GM23338 (cell line): ENCODE measurements around the gene TUG1. TPM values are rescaled to one million over a fixed set of nuclear protein-coding genes. Genes with fewer than 3 reads are reported as not detected.

Experiments used
- EZH2phosphoT487 ChIP-seq: fragments of 200-600 bp; sonication (generic); IDR thresholded peaks from one replicate; pipeline ENCODE4 v1.8.1; 2018; ENCODE audit warnings: antibody characterized with exemption; ENCODE audit not compliant: unreplicated experiment
- POLR2AphosphoS5 ChIP-seq: IDR thresholded peaks from 2 replicates; pipeline ENCODE4 v1.6.1; 2016; ENCODE audit warnings: antibody characterized with exemption, low read depth
- STAT1 ChIP-seq: IDR thresholded peaks from one replicate; pipeline ENCODE4 v1.6.1; 2016; ENCODE audit warnings: antibody characterized with exemption; ENCODE audit not compliant: unreplicated experiment
- polyA plus RNA-seq: library from polyadenylated mRNA; unstranded; fragments of >200 nt; fragmentation: Nextera tagmentation; extraction: Ambion mirVana; gene quantifications from 2 replicates; pipeline ENCODE4 v1.2.1, GENCODE V29; 2016
- total RNA-seq: library from RNA; depleted of rRNA; stranded (reverse); fragments of >200 nt; shearing (Covaris generic); gene quantifications from 2 replicates; pipeline ENCODE4 v1.2.3, GENCODE V29; 2014
- TF ChIP-seq, protein P1 (sequence below): fragments of 250-450 bp; sonication (Bioruptor Pico); IDR thresholded peaks from 2 replicates; pipeline ENCODE4 v1.5.0; 2020; ENCODE audit warnings: mild to moderate bottlenecking, moderate library complexity
- TF ChIP-seq, protein P2 (sequence below): IDR thresholded peaks from one replicate; pipeline ENCODE4 v1.6.1; 2018; ENCODE audit warnings: antibody characterized with exemption; ENCODE audit not compliant: unreplicated experiment
- TF ChIP-seq, protein P3 (sequence below): IDR thresholded peaks from 2 replicates; pipeline ENCODE4 v1.6.1; 2016; ENCODE audit warnings: antibody characterized with exemption
- TF ChIP-seq, protein P4 (sequence below), 2 experiments: fragments of 200-600 bp in 1 of 2; sonication (generic) in 1 of 2; conservative IDR thresholded peaks; 2 replicates each; pipeline versions ENCODE4 v1.5.1 to v1.6.1; 2016 to 2017; ENCODE audit warnings: antibody characterized with exemption in 2 of 2, low read depth in 2 of 2, mild to moderate bottlenecking in 2 of 2, moderate library complexity in 1 of 2

Gene TUG1
- total and polyA plus RNA-seq, 2 experiments from 2014 or later = 58.3 to 125 TPM

DNA sequence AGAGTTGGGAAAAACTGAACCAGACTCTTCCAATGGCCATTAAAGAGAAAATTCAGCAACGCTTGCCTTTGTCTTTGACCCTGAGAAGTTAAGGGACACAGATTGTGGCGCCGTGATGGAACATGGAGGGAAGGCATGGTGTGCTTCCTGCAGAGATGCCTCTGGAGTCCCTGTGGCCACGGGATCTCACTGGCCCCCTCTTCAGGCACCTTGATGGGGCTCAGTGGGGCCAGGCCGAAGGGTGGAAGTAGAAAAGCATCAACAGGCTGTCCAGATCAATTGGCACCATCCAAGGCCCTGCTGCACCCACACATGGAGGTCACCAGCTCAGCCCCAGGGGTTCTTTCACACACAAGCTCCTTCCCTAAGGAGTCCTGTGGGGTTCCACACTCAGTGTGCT, 43.4 kb upstream of the TUG1 start (continued):
- TF ChIP-seq, protein P1, sequence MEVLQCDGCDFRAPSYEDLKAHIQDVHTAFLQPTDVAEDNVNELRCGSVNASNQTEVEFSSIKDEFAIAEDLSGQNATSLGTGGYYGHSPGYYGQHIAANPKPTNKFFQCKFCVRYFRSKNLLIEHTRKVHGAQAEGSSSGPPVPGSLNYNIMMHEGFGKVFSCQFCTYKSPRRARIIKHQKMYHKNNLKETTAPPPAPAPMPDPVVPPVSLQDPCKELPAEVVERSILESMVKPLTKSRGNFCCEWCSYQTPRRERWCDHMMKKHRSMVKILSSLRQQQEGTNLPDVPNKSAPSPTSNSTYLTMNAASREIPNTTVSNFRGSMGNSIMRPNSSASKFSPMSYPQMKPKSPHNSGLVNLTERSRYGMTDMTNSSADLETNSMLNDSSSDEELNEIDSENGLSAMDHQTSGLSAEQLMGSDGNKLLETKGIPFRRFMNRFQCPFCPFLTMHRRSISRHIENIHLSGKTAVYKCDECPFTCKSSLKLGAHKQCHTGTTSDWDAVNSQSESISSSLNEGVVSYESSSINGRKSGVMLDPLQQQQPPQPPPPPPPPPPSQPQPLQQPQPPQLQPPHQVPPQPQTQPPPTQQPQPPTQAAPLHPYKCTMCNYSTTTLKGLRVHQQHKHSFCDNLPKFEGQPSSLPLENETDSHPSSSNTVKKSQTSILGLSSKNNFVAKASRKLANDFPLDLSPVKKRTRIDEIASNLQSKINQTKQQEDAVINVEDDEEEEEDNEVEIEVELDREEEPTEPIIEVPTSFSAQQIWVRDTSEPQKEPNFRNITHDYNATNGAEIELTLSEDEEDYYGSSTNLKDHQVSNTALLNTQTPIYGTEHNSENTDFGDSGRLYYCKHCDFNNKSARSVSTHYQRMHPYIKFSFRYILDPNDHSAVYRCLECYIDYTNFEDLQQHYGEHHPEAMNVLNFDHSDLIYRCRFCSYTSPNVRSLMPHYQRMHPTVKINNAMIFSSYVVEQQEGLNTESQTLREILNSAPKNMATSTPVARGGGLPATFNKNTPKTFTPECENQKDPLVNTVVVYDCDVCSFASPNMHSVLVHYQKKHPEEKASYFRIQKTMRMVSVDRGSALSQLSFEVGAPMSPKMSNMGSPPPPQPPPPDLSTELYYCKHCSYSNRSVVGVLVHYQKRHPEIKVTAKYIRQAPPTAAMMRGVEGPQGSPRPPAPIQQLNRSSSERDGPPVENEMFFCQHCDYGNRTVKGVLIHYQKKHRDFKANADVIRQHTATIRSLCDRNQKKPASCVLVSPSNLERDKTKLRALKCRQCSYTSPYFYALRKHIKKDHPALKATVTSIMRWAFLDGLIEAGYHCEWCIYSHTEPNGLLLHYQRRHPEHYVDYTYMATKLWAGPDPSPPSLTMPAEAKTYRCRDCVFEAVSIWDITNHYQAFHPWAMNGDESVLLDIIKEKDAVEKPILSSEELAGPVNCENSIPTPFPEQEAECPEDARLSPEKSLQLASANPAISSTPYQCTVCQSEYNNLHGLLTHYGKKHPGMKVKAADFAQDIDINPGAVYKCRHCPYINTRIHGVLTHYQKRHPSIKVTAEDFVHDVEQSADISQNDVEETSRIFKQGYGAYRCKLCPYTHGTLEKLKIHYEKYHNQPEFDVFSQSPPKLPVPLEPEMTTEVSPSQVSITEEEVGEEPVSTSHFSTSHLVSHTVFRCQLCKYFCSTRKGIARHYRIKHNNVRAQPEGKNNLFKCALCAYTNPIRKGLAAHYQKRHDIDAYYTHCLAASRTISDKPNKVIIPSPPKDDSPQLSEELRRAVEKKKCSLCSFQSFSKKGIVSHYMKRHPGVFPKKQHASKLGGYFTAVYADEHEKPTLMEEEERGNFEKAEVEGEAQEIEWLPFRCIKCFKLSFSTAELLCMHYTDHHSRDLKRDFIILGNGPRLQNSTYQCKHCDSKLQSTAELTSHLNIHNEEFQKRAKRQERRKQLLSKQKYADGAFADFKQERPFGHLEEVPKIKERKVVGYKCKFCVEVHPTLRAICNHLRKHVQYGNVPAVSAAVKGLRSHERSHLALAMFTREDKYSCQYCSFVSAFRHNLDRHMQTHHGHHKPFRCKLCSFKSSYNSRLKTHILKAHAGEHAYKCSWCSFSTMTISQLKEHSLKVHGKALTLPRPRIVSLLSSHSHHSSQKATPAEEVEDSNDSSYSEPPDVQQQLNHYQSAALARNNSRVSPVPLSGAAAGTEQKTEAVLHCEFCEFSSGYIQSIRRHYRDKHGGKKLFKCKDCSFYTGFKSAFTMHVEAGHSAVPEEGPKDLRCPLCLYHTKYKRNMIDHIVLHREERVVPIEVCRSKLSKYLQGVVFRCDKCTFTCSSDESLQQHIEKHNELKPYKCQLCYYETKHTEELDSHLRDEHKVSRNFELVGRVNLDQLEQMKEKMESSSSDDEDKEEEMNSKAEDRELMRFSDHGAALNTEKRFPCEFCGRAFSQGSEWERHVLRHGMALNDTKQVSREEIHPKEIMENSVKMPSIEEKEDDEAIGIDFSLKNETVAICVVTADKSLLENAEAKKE (CRISPR knock-in tag) = no peak
- TF ChIP-seq, protein P2, sequence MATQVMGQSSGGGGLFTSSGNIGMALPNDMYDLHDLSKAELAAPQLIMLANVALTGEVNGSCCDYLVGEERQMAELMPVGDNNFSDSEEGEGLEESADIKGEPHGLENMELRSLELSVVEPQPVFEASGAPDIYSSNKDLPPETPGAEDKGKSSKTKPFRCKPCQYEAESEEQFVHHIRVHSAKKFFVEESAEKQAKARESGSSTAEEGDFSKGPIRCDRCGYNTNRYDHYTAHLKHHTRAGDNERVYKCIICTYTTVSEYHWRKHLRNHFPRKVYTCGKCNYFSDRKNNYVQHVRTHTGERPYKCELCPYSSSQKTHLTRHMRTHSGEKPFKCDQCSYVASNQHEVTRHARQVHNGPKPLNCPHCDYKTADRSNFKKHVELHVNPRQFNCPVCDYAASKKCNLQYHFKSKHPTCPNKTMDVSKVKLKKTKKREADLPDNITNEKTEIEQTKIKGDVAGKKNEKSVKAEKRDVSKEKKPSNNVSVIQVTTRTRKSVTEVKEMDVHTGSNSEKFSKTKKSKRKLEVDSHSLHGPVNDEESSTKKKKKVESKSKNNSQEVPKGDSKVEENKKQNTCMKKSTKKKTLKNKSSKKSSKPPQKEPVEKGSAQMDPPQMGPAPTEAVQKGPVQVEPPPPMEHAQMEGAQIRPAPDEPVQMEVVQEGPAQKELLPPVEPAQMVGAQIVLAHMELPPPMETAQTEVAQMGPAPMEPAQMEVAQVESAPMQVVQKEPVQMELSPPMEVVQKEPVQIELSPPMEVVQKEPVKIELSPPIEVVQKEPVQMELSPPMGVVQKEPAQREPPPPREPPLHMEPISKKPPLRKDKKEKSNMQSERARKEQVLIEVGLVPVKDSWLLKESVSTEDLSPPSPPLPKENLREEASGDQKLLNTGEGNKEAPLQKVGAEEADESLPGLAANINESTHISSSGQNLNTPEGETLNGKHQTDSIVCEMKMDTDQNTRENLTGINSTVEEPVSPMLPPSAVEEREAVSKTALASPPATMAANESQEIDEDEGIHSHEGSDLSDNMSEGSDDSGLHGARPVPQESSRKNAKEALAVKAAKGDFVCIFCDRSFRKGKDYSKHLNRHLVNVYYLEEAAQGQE = no peak
- TF ChIP-seq STAT1 (no peak), POLR2AphosphoS5 (no peak), EZH2phosphoT487 (no peak)
- TF ChIP-seq, protein P3, sequence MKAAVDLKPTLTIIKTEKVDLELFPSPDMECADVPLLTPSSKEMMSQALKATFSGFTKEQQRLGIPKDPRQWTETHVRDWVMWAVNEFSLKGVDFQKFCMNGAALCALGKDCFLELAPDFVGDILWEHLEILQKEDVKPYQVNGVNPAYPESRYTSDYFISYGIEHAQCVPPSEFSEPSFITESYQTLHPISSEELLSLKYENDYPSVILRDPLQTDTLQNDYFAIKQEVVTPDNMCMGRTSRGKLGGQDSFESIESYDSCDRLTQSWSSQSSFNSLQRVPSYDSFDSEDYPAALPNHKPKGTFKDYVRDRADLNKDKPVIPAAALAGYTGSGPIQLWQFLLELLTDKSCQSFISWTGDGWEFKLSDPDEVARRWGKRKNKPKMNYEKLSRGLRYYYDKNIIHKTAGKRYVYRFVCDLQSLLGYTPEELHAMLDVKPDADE = no peak
- TF ChIP-seq, protein P4, sequence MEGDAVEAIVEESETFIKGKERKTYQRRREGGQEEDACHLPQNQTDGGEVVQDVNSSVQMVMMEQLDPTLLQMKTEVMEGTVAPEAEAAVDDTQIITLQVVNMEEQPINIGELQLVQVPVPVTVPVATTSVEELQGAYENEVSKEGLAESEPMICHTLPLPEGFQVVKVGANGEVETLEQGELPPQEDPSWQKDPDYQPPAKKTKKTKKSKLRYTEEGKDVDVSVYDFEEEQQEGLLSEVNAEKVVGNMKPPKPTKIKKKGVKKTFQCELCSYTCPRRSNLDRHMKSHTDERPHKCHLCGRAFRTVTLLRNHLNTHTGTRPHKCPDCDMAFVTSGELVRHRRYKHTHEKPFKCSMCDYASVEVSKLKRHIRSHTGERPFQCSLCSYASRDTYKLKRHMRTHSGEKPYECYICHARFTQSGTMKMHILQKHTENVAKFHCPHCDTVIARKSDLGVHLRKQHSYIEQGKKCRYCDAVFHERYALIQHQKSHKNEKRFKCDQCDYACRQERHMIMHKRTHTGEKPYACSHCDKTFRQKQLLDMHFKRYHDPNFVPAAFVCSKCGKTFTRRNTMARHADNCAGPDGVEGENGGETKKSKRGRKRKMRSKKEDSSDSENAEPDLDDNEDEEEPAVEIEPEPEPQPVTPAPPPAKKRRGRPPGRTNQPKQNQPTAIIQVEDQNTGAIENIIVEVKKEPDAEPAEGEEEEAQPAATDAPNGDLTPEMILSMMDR (conservative IDR thresholded peaks at IDR 0.05; ENCODE audit: low read depth in 2 of 2) = no peak; a peak in 1 of 4 replicates
